ENCODE measurements around the gene TBC1D14. TPM values are rescaled to one million over a fixed set of nuclear protein-coding genes. Genes with fewer than 3 reads are reported as not detected.
A peak's percentile ranks its signal among the peaks of the same experiment; 100 is the strongest.
"Not testable (repeated sequence)": the region's sequence is repeated elsewhere in the genome, so short reads cannot be mapped to it uniquely, and the experiment has no call there.

The TBC1D14 gene
- total RNA-seq, 1 donor, result 39.4 TPM

- H3K36me3 ChIP-seq (ENCODE audit: insufficient read depth, low read length), result no peaks in the 10 kb centered on the region
- H3K4me3 ChIP-seq (ENCODE audit: insufficient read depth, low read length), result no peak overlapping the region
- no peak for TF ChIP-seq CTCF (IDR thresholded peaks at IDR 0.05; ENCODE audit: extremely low read depth, low read depth, low read length)
- peaks cover 5% of the 10 kb centered on the region for H4K20me1 ChIP-seq (ENCODE audit: insufficient read depth, low read length)
- H3K4me2 ChIP-seq (ENCODE audit: insufficient read depth, low read length), result no peak overlapping the region
- H3K79me2 ChIP-seq (ENCODE audit: insufficient read depth, low read length), result peaks cover 6% of the 10 kb centered on the region
- peaks cover 24% of the 10 kb centered on the region for H3K27me3 ChIP-seq (ENCODE audit: insufficient read depth, low read length)
- DNase-seq (ENCODE audit: insufficient read length, low spot score, missing footprints), result no peak
- H2AFZ ChIP-seq (ENCODE audit: low read length), result no peak overlapping the region
- peaks cover 17% of the 10 kb centered on the region for H3K4me1 ChIP-seq (ENCODE audit: insufficient read depth, low read length)
- H3K9me3 ChIP-seq (ENCODE audit: low read depth, low read length), result no peaks in the 10 kb centered on the region
- H3K27ac ChIP-seq (ENCODE audit: low read depth, low read length), result no peak overlapping the region
Measured at GRCh38 chr4:6905516-6906445, 3.8 kb upstream of the TBC1D14 start.

GRCh38 chr4:6906486-6906885, 3.1 kb upstream of the TBC1D14 start:
- peaks cover 24% of the 10 kb centered on the region for H3K27me3 ChIP-seq (ENCODE audit: insufficient read depth, low read length)
- not testable (repeated sequence) for H3K36me3 ChIP-seq (ENCODE audit: insufficient read depth, low read length); H3K9me3 ChIP-seq (ENCODE audit: low read depth, low read length); H2AFZ ChIP-seq (ENCODE audit: low read length); H3K4me2 ChIP-seq (ENCODE audit: insufficient read depth, low read length); H3K4me3 ChIP-seq (ENCODE audit: insufficient read depth, low read length); H3K27ac ChIP-seq (ENCODE audit: low read depth, low read length); DNase-seq (ENCODE audit: insufficient read length, low spot score, missing footprints)
- peaks cover 12% of the 10 kb centered on the region for H4K20me1 ChIP-seq (ENCODE audit: insufficient read depth, low read length)
- H3K4me1 ChIP-seq (ENCODE audit: insufficient read depth, low read length), result peaks cover 17% of the 10 kb centered on the region
- peaks cover 11% of the 10 kb centered on the region for H3K79me2 ChIP-seq (ENCODE audit: insufficient read depth, low read length)

GRCh38 chr4:6907658-6908191, 1.9 kb upstream of the TBC1D14 start:
- peak overlapping the region; percentile 28 for H3K4me3 ChIP-seq (ENCODE audit: insufficient read depth, low read length)
- peaks cover 15% of the 10 kb centered on the region for H4K20me1 ChIP-seq (ENCODE audit: insufficient read depth, low read length)
- peak overlapping the region; percentile 3 for H3K4me2 ChIP-seq (ENCODE audit: insufficient read depth, low read length)
- TF ChIP-seq CTCF (IDR thresholded peaks at IDR 0.05; ENCODE audit: extremely low read depth, low read depth, low read length), result peak; percentile 32
- peaks cover 15% of the 10 kb centered on the region for H3K79me2 ChIP-seq (ENCODE audit: insufficient read depth, low read length)
- no peak overlapping the region for H3K27ac ChIP-seq (ENCODE audit: low read depth, low read length)
- H3K27me3 ChIP-seq (ENCODE audit: insufficient read depth, low read length), result peaks cover 24% of the 10 kb centered on the region
- H3K4me1 ChIP-seq (ENCODE audit: insufficient read depth, low read length), result peaks cover 17% of the 10 kb centered on the region
- H2AFZ ChIP-seq (ENCODE audit: low read length), result no peak overlapping the region
- no peaks in the 10 kb centered on the region for H3K36me3 ChIP-seq (ENCODE audit: insufficient read depth, low read length)
- H3K9me3 ChIP-seq (ENCODE audit: low read depth, low read length), result no peaks in the 10 kb centered on the region
- peak; percentile 85 for DNase-seq (ENCODE audit: insufficient read length, low spot score, missing footprints)

DNA sequence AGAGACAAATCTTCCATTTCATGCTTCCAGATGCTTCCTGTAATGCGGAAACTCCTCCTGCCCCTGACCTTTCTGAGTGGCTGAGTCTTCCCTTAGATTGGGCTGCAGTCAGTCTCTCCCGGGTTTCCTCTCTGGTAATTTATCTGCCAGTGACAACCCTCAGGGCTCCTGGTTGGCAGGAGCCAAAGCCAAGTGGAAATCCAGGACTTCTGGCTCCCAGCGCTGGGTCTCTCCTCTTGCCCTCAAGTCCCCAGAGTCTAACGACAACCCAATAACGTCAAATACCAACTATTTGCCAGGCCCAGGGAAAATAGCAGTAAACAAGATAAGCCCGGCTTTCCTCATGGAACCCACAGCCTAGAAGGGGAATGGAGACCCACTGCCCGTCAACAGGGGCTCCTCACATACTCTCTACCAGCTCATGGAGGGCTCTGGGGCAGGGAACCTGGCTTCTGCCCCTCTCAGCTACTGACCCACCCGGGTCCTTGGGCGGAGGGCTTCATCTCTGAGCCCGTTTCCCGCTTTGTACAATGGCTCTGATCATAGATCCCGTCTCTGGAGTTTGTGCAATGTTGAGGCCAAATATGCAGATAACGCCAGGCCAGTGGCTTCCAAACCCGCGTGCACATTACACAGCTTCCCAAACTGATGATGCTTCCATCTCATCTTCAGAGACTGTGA, 1.1 kb upstream of the TBC1D14 start:
- Histone ChIP-seq H3K4me2 (ENCODE audit: insufficient read depth, low read length) (peak overlapping the region; percentile 97), H4K20me1 (ENCODE audit: insufficient read depth, low read length) (peaks cover 19% of the 10 kb centered on the region), H3K9me3 (ENCODE audit: low read depth, low read length) (no peaks in the 10 kb centered on the region), H3K27ac (ENCODE audit: low read depth, low read length) (peak overlapping the region; percentile 86), H3K27me3 (ENCODE audit: insufficient read depth, low read length) (peaks cover 24% of the 10 kb centered on the region), H3K4me3 (ENCODE audit: insufficient read depth, low read length) (peak overlapping the region; percentile 90), H3K36me3 (ENCODE audit: insufficient read depth, low read length) (no peaks in the 10 kb centered on the region), H3K4me1 (ENCODE audit: insufficient read depth, low read length) (peaks cover 17% of the 10 kb centered on the region), H2AFZ (ENCODE audit: low read length) (peak overlapping the region; percentile 90), H3K79me2 (ENCODE audit: insufficient read depth, low read length) (peaks cover 15% of the 10 kb centered on the region)
- no peak for TF ChIP-seq CTCF (IDR thresholded peaks at IDR 0.05; ENCODE audit: extremely low read depth, low read depth, low read length)
- peak; percentile 94 for DNase-seq (ENCODE audit: insufficient read length, low spot score, missing footprints)

Data from osteoblast (primary cell).